ENCODE measurements around the gene SMYD3.

DNA sequence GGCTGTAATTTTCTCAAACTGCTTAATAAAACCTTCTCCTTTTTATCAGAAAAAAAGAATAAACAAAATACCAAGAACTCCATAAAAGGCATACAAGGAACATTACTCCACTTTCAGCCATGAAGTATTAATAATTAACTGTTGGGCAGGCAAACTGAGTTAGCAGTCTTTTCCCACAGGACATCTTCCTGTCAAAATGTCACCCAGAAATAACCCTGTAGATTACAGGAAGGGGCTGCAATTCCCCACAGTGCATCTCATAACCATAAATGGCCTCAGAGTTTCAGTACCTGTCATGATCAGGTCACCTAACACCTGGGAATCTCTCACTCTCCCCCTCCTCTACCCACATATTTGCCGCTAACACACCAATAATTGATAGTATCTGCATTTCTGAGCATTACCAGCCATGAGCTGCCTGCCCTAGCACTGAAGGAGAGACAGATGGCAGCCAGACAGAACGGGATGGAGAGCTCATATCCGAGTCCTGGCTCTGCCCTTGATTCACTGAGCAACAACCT is 475.0 kb downstream of the SMYD3 start:
- TF ChIP-seq POLR2A (IDR thresholded peaks at IDR 0.05; ENCODE audit: low read depth, low read length), result no peak
- no peak for TF ChIP-seq JUN (IDR thresholded peaks at IDR 0.05; ENCODE audit: borderline replicate concordance, insufficient read depth, insufficient read length, low read depth)
- TF ChIP-seq, protein P1, sequence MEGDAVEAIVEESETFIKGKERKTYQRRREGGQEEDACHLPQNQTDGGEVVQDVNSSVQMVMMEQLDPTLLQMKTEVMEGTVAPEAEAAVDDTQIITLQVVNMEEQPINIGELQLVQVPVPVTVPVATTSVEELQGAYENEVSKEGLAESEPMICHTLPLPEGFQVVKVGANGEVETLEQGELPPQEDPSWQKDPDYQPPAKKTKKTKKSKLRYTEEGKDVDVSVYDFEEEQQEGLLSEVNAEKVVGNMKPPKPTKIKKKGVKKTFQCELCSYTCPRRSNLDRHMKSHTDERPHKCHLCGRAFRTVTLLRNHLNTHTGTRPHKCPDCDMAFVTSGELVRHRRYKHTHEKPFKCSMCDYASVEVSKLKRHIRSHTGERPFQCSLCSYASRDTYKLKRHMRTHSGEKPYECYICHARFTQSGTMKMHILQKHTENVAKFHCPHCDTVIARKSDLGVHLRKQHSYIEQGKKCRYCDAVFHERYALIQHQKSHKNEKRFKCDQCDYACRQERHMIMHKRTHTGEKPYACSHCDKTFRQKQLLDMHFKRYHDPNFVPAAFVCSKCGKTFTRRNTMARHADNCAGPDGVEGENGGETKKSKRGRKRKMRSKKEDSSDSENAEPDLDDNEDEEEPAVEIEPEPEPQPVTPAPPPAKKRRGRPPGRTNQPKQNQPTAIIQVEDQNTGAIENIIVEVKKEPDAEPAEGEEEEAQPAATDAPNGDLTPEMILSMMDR (IDR thresholded peaks at IDR 0.05; ENCODE audit: extremely low read depth in 1 of 2, insufficient read depth in 1 of 2, low read depth in 1 of 2, low read length in 2 of 2), result no peak
- no peak for TF ChIP-seq EZH2 (IDR thresholded peaks at IDR 0.05; ENCODE audit: borderline replicate concordance, low read depth, low read length, severe bottlenecking)
